Measurements from ENCODE around the gene HGFAC.

Gene HGFAC

DNA sequence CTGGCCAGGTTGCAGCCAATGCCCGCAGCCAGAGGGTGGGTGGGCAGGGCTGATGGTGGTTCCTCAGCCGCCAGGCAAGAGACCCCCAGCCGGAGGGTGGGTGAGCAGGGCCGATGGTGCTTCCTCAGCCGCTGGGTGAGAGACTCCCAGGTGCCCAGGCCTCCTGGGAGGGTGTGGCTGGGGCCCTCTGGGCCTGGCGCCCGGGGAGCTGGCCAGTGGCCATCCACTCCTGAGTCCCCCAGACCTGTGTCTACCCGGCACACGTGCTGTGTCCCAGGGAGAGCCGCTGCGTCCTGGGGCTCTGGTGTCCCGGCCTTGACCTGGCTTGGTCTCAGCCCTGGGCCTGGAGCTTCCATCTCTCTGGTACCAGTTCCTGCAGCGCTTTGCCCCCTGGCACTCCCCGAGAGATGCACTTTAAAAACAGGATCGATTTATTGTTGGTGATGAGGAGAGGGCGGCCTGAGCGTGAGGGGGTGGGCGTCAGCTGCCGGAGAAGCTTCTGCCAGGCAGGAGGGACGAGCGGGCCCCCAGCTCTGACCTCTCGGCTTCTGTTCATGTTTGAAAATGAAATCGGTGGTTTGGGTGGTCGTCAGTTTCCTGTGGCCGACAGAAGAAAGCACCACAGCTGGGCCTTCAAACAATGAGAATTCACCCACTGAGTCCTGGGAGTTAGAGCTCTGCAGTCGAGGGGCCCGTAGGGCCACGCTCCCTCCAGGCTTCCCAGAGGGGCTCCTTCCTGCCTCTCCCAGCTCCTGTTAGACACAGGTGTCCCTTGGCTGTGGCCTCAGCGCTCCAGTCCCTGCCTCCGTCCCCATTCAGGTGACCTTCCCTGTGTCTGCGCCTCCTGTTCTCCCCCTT is 27.8 kb downstream of the HGFAC start:
- no peaks in the 10 kb centered on the region for H3K79me2 ChIP-seq (ENCODE audit: insufficient read depth, low read depth)
- H3K36me3 ChIP-seq (ENCODE audit: insufficient read depth), result no peaks in the 10 kb centered on the region
- peaks cover 24% of the 10 kb centered on the region for H3K27me3 ChIP-seq (ENCODE audit: insufficient read depth, low read depth)
- H4K20me1 ChIP-seq (ENCODE audit: insufficient read depth), result no peaks in the 10 kb centered on the region
- H3K4me3 ChIP-seq (IDR thresholded peaks at IDR 0.05; ENCODE audit: insufficient read depth, low read depth, low read length), result no peak overlapping the region
- no peak overlapping the region for H3K4me2 ChIP-seq
- H3K9ac ChIP-seq, result no peak overlapping the region
- H3K4me1 ChIP-seq (ENCODE audit: low read depth, poor library complexity, severe bottlenecking), result no peaks in the 10 kb centered on the region
- TF ChIP-seq, protein P1, sequence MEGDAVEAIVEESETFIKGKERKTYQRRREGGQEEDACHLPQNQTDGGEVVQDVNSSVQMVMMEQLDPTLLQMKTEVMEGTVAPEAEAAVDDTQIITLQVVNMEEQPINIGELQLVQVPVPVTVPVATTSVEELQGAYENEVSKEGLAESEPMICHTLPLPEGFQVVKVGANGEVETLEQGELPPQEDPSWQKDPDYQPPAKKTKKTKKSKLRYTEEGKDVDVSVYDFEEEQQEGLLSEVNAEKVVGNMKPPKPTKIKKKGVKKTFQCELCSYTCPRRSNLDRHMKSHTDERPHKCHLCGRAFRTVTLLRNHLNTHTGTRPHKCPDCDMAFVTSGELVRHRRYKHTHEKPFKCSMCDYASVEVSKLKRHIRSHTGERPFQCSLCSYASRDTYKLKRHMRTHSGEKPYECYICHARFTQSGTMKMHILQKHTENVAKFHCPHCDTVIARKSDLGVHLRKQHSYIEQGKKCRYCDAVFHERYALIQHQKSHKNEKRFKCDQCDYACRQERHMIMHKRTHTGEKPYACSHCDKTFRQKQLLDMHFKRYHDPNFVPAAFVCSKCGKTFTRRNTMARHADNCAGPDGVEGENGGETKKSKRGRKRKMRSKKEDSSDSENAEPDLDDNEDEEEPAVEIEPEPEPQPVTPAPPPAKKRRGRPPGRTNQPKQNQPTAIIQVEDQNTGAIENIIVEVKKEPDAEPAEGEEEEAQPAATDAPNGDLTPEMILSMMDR (conservative IDR thresholded peaks at IDR 0.05; ENCODE audit: low read depth, low read length), result no peak
- H2AFZ ChIP-seq (ENCODE audit: low read depth), result no peak overlapping the region
- no peak overlapping the region for H3K27ac ChIP-seq

- Histone ChIP-seq H4K20me1 (ENCODE audit: insufficient read depth) (no peaks in the 10 kb centered on the region), H2AFZ (ENCODE audit: low read depth) (no peak overlapping the region), H3K36me3 (ENCODE audit: insufficient read depth) (no peaks in the 10 kb centered on the region), H3K79me2 (ENCODE audit: insufficient read depth, low read depth) (no peaks in the 10 kb centered on the region), H3K4me3 (IDR thresholded peaks at IDR 0.05; ENCODE audit: insufficient read depth, low read depth, low read length) (no peak overlapping the region), H3K9ac (no peak overlapping the region), H3K27ac (no peak overlapping the region), H3K27me3 (ENCODE audit: insufficient read depth, low read depth) (peaks cover 22% of the 10 kb centered on the region), H3K4me2 (no peak overlapping the region), H3K4me1 (ENCODE audit: low read depth, poor library complexity, severe bottlenecking) (no peaks in the 10 kb centered on the region)
- TF ChIP-seq, protein P1 (conservative IDR thresholded peaks at IDR 0.05; ENCODE audit: low read depth, low read length), result no peak
Measured at GRCh38 chr4:3470244-3471097, 28.7 kb downstream of the HGFAC start.

- H3K27me3 ChIP-seq (ENCODE audit: insufficient read depth, low read depth), result peaks cover 16% of the 10 kb centered on the region
- TF ChIP-seq, protein P1 (conservative IDR thresholded peaks at IDR 0.05; ENCODE audit: low read depth, low read length), result no peak
Measured at GRCh38 chr4:3471098-3471760, 29.5 kb downstream of the HGFAC start.

GRCh38 chr4:3471886-3472285 is 30.1 kb downstream of the HGFAC start:
- H3K4me2 ChIP-seq, result no peak overlapping the region
- no peaks in the 10 kb centered on the region for H3K4me1 ChIP-seq (ENCODE audit: low read depth, poor library complexity, severe bottlenecking)
- no peak overlapping the region for H3K9ac ChIP-seq
- no peaks in the 10 kb centered on the region for H3K79me2 ChIP-seq (ENCODE audit: insufficient read depth, low read depth)
- no peak overlapping the region for H3K27ac ChIP-seq
- H2AFZ ChIP-seq (ENCODE audit: low read depth), result no peak overlapping the region
- H3K36me3 ChIP-seq (ENCODE audit: insufficient read depth), result no peaks in the 10 kb centered on the region
- peaks cover 16% of the 10 kb centered on the region for H3K27me3 ChIP-seq (ENCODE audit: insufficient read depth, low read depth)
- TF ChIP-seq, protein P1 (conservative IDR thresholded peaks at IDR 0.05; ENCODE audit: low read depth, low read length), result no peak
- H4K20me1 ChIP-seq (ENCODE audit: insufficient read depth), result no peaks in the 10 kb centered on the region
- H3K4me3 ChIP-seq (IDR thresholded peaks at IDR 0.05; ENCODE audit: insufficient read depth, low read depth, low read length), result no peak overlapping the region

More at GRCh38 chr4:3471098-3471760, 29.5 kb downstream of the HGFAC start:
- Histone ChIP-seq H3K79me2 (ENCODE audit: insufficient read depth, low read depth) (no peaks in the 10 kb centered on the region), H2AFZ (ENCODE audit: low read depth) (no peak overlapping the region), H3K9ac (no peak overlapping the region), H3K4me2 (no peak overlapping the region), H3K36me3 (ENCODE audit: insufficient read depth) (no peaks in the 10 kb centered on the region), H3K4me3 (IDR thresholded peaks at IDR 0.05; ENCODE audit: insufficient read depth, low read depth, low read length) (no peak overlapping the region), H4K20me1 (ENCODE audit: insufficient read depth) (no peaks in the 10 kb centered on the region), H3K4me1 (ENCODE audit: low read depth, poor library complexity, severe bottlenecking) (no peaks in the 10 kb centered on the region), H3K27ac (no peak overlapping the region)
